Subcutaneous preadipocyte (primary cell): ENCODE results near the gene RBM3. TPM values are rescaled to one million over a fixed set of nuclear protein-coding genes. Genes with fewer than 3 reads are reported as not detected.

Experiments
- small RNA-seq: library from RNA; depleted of rRNA; stranded (forward); fragments of <200 nt; gene quantifications from one replicate; pipeline ENCODE3, GENCODE V24; 2012
- total RNA-seq: library from RNA; depleted of rRNA; stranded (reverse); fragments of >200 nt; gene quantifications from 2 replicates; pipeline ENCODE4 v1.2.3, GENCODE V29; 2012

RBM3 gene
- total RNA-seq: 322 and 356 TPM in 2 replicates

GRCh38 chrX:48574270-48575266, at the start of gene RBM3:
Gene RBM3, plus strand, starts transcription at chrX:48574484. Its CDS starts 697 bp downstream, at chrX:48575181.

GRCh38 chrX:48539345-48540027, 34.8 kb upstream of the RBM3 start, which contains the start of gene TBC1D25:
Gene TBC1D25, plus strand, starts transcription at chrX:48539714. Its CDS starts 84 bp downstream, at chrX:48539798.

GRCh38 chrX:48597353-48598264, 23.3 kb downstream of the RBM3 start, which contains the start of gene WDR13:
Gene WDR13, plus strand, starts transcription at chrX:48597492. Its CDS starts 505 bp downstream, at chrX:48597997.

Small RNA genes within 50 kb of the gene (small RNA-seq; reads per million reads assigned to genes)
- not detected for gene MRPL32P1

Other genes starting within 250 kb of the RBM3 start
- gene SSX3, start 217.8 kb upstream of the RBM3 start, total RNA-seq: not detected in 2 replicates
- gene SSX4, start 190.9 kb upstream of the RBM3 start, total RNA-seq: not detected in 2 replicates
- not detected in 2 replicates for gene SSX4B, start 162.5 kb upstream of the RBM3 start, total RNA-seq
- gene SLC38A5, start 104.2 kb upstream of the RBM3 start, total RNA-seq: 111 and 131 TPM in 2 replicates
- gene FTSJ1, start 98.3 kb upstream of the RBM3 start, total RNA-seq: 65.4 and 89.9 TPM in 2 replicates
- gene PORCN, start 65.5 kb upstream of the RBM3 start, total RNA-seq: 14.3 and 16.8 TPM in 2 replicates
- 168 and 261 TPM in 2 replicates for gene EBP, start 52.7 kb upstream of the RBM3 start, total RNA-seq
- gene TBC1D25, start 34.8 kb upstream of the RBM3 start, total RNA-seq: 4.8 and 6.6 TPM in 2 replicates
- gene WDR13, start 23.0 kb downstream of the RBM3 start, total RNA-seq: 83.7 and 99.9 TPM in 2 replicates
- gene WAS, start 109.3 kb downstream of the RBM3 start, total RNA-seq: under 0.01 and 0.20 TPM in 2 replicates
- 7.7 and 10.8 TPM in 2 replicates for gene SUV39H1, start 122.2 kb downstream of the RBM3 start, total RNA-seq
- gene GLOD5, start 187.3 kb downstream of the RBM3 start, total RNA-seq: not detected in 2 replicates
- not detected in 2 replicates for gene GATA1, start 212.1 kb downstream of the RBM3 start, total RNA-seq
- 24.3 and 30.5 TPM in 2 replicates for gene HDAC6, start 227.6 kb downstream of the RBM3 start, total RNA-seq